BLaER1 (cell line): Measurements from ENCODE around the gene GABRB2.
"Not testable (repeated sequence)": the region's sequence is repeated elsewhere in the genome, so short reads cannot be mapped to it uniquely, and the experiment has no call there.

Experiments
- H3K27ac ChIP-seq: shearing (Covaris generic); formaldehyde crosslinking; 2 replicates; pipeline ENCODE4 v1.8.1; 2022
- H3K27me3 ChIP-seq: shearing (Covaris generic); formaldehyde crosslinking; 2 replicates; pipeline ENCODE4 v1.8.1; 2022
- H3K36me3 ChIP-seq: shearing (Covaris generic); formaldehyde crosslinking; 2 replicates; pipeline ENCODE4 v1.8.1; 2022
- H3K4me1 ChIP-seq: shearing (Covaris generic); formaldehyde crosslinking; 2 replicates; pipeline ENCODE4 v1.8.1; 2022
- H3K4me2 ChIP-seq: shearing (Covaris generic); formaldehyde crosslinking; 2 replicates; pipeline ENCODE4 v1.8.1; 2022
- H3K4me3 ChIP-seq: shearing (Covaris generic); formaldehyde crosslinking; 2 replicates; pipeline ENCODE4 v1.8.1; 2022
- H3K9ac ChIP-seq: shearing (Covaris generic); formaldehyde crosslinking; 2 replicates; pipeline ENCODE4 v1.8.1; 2022
- H3K9me3 ChIP-seq: shearing (Covaris generic); formaldehyde crosslinking; 2 replicates; pipeline ENCODE4 v1.8.1; 2022
- H4K20me1 ChIP-seq: shearing (Covaris generic); formaldehyde crosslinking; 2 replicates; pipeline ENCODE4 v1.8.1; 2022
- Cebpa-rat ChIP-seq: shearing (Covaris generic); IDR thresholded peaks from 2 replicates; pipeline ENCODE4 v1.8.1; 2022

GABRB2 gene

DNA sequence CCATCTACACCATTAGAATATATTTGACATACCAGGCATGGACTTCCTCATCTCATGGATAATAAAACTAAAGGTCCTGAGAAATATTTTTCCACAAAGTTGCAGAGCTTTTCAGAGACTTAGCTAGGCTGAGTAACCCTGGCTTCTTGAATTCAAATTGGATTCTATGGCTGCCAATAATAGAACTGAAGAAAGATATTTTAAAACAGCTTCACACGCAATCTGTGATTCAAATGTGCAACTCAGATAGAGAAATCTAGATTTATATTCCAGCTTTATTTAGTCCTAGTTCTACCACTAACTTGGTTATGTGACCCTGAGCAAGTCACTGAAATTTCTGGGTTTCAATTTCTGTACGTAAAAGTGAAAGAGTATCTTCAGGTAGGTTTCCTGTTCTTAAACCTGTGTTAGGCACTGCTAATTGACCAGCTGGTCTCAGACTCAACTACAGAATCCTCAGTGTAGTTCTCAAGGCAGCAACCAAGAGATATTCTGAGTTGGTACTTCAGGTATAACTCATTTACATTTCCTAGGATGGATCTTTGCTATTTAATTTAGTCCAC, 235.3 kb downstream of the GABRB2 start:
- no peak overlapping the region for H3K27ac ChIP-seq
- no peak overlapping the region for H3K9ac ChIP-seq
- H3K9me3 ChIP-seq, result no peaks in the 10 kb centered on the region; the same call in 1 of the 2 replicates
- H3K36me3 ChIP-seq, result no peaks in the 10 kb centered on the region
- H3K4me2 ChIP-seq, result no peak overlapping the region
- H4K20me1 ChIP-seq, result no peaks in the 10 kb centered on the region
- H3K4me1 ChIP-seq, result peaks cover 7% of the 10 kb centered on the region
- no peak overlapping the region for H3K4me3 ChIP-seq
- TF ChIP-seq Cebpa-rat, result no peak
- H3K27me3 ChIP-seq, result no peaks in the 10 kb centered on the region

GRCh38 chr5:161306351-161306995, 240.1 kb downstream of the GABRB2 start:
- Histone ChIP-seq H3K4me1 (peaks cover 23% of the 10 kb centered on the region), H3K9ac (no peak overlapping the region), H4K20me1 (no peaks in the 10 kb centered on the region), H3K4me3 (no peak overlapping the region), H3K36me3 (no peaks in the 10 kb centered on the region), H3K9me3 (no peaks in the 10 kb centered on the region; the same call in 1 of the 2 replicates), H3K27me3 (no peaks in the 10 kb centered on the region), H3K27ac (no peak overlapping the region), H3K4me2 (no peak overlapping the region)
- no peak for TF ChIP-seq Cebpa-rat

GRCh38 chr5:161305601-161306000, 240.9 kb downstream of the GABRB2 start:
- Histone ChIP-seq H3K27ac (no peak overlapping the region), H3K9ac (no peak overlapping the region), H3K4me2 (no peak overlapping the region), H3K4me1 (peaks cover 27% of the 10 kb centered on the region), H4K20me1 (no peaks in the 10 kb centered on the region), H3K27me3 (no peaks in the 10 kb centered on the region), H3K9me3 (no peaks in the 10 kb centered on the region; the same call in 1 of the 2 replicates), H3K36me3 (no peaks in the 10 kb centered on the region), H3K4me3 (no peak overlapping the region)
- no peak for TF ChIP-seq Cebpa-rat

DNA sequence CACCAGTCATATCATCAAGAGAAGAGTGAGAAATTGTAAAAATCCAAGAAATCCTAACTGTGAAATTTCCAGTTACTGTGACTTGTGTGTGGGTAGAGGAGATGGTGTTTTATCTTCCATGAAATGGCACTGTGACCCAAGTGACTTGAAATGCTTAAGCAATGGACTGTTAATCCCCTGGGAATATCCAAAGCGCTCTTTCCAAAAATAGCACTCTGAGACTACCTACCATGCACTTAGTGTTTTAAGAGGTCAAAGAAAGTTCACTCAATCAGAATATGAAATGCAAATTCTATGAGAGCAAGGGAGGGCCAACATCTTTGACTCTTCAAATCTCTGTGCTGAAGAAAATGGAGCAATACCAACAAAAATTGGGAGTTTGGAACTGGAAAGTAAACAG, 244.0 kb downstream of the GABRB2 start:
- Histone ChIP-seq H3K4me1 (peaks cover 27% of the 10 kb centered on the region), H3K27me3 (no peaks in the 10 kb centered on the region), H3K36me3 (no peaks in the 10 kb centered on the region), H3K27ac (no peak overlapping the region), H3K9me3 (peaks cover 11% of the 10 kb centered on the region; the same call in 1 of the 2 replicates), H3K4me2 (peak overlapping the region; percentile 63), H3K9ac (no peak overlapping the region), H4K20me1 (no peaks in the 10 kb centered on the region), H3K4me3 (no peak overlapping the region)
- no peak for TF ChIP-seq Cebpa-rat

- TF ChIP-seq Cebpa-rat, result no peak
- Histone ChIP-seq H3K9ac (no peak overlapping the region), H3K4me1 (peaks cover 27% of the 10 kb centered on the region), H3K36me3 (no peaks in the 10 kb centered on the region), H3K27me3 (no peaks in the 10 kb centered on the region), H3K4me3 (no peak overlapping the region), H3K4me2 (peak overlapping the region; percentile 63; the same call in 1 of the 2 replicates), H4K20me1 (no peaks in the 10 kb centered on the region), H3K27ac (no peak overlapping the region), H3K9me3 (peaks cover 11% of the 10 kb centered on the region; the same call in 1 of the 2 replicates)
Measured at GRCh38 chr5:161301586-161301985, 244.9 kb downstream of the GABRB2 start.

- Histone ChIP-seq H3K27me3 (no peaks in the 10 kb centered on the region), H3K36me3 (no peaks in the 10 kb centered on the region), H3K4me3 (no peak overlapping the region), H3K27ac (no peak overlapping the region), H3K4me2 (no peak overlapping the region), H3K4me1 (peaks cover 27% of the 10 kb centered on the region), H4K20me1 (no peaks in the 10 kb centered on the region), H3K9me3 (peaks cover 11% of the 10 kb centered on the region; the same call in 1 of the 2 replicates), H3K9ac (no peak overlapping the region)
- no peak for TF ChIP-seq Cebpa-rat
Measured at GRCh38 chr5:161299053-161299452, 247.5 kb downstream of the GABRB2 start.

DNA sequence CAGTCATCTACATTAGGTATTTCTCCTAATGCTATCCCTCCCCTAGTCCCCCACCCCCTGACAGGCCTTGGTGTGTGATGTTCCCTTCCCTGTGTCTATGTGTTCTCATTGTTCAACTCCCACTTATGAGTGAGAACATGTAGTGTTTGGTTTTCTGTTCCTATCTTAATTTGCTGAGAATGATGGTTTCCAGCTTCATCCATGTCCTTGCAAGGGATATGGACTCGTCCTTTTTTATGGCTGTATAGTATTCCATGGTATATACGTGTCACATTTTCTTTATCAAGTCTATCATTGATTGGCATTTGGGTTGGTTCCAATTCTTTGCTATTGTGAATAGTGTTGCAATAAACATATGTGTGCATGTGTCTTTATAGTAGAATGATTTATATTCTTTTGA, 249.1 kb downstream of the GABRB2 start:
- H3K4me3 ChIP-seq, H3K4me2 ChIP-seq, H3K9ac ChIP-seq, H3K27me3 ChIP-seq, H3K27ac ChIP-seq, H4K20me1 ChIP-seq, H3K36me3 ChIP-seq: not testable (repeated sequence)
- peaks cover 11% of the 10 kb centered on the region; the same call in 1 of the 2 replicates for H3K9me3 ChIP-seq
- peaks cover 13% of the 10 kb centered on the region for H3K4me1 ChIP-seq

GRCh38 chr5:161295721-161296250, 250.7 kb downstream of the GABRB2 start:
- Histone ChIP-seq H4K20me1 (no peaks in the 10 kb centered on the region), H3K27ac (no peak overlapping the region), H3K9me3 (peaks cover 11% of the 10 kb centered on the region; the same call in 1 of the 2 replicates), H3K36me3 (no peaks in the 10 kb centered on the region), H3K4me2 (no peak overlapping the region), H3K27me3 (no peaks in the 10 kb centered on the region), H3K9ac (no peak overlapping the region), H3K4me3 (no peak overlapping the region), H3K4me1 (no peaks in the 10 kb centered on the region)
- TF ChIP-seq Cebpa-rat, result no peak

- no peaks in the 10 kb centered on the region for H3K9me3 ChIP-seq
- TF ChIP-seq Cebpa-rat, result no peak
- no peak overlapping the region for H3K4me2 ChIP-seq
- H3K27me3 ChIP-seq, result no peaks in the 10 kb centered on the region
- H3K27ac ChIP-seq, result no peak overlapping the region
- no peak overlapping the region for H3K9ac ChIP-seq
- no peak overlapping the region for H3K4me3 ChIP-seq
- peaks cover 4% of the 10 kb centered on the region; the same call in 1 of the 2 replicates for H3K4me1 ChIP-seq
- H3K36me3 ChIP-seq, result no peaks in the 10 kb centered on the region
- H4K20me1 ChIP-seq, result no peaks in the 10 kb centered on the region
Measured at GRCh38 chr5:161288071-161288470, 258.5 kb downstream of the GABRB2 start.

- Histone ChIP-seq H3K9me3 (no peaks in the 10 kb centered on the region), H3K9ac (no peak overlapping the region), H3K4me2 (no peak overlapping the region), H3K27ac (no peak overlapping the region), H3K36me3 (no peaks in the 10 kb centered on the region), H3K4me1 (peaks cover 4% of the 10 kb centered on the region; the same call in 1 of the 2 replicates), H3K27me3 (no peaks in the 10 kb centered on the region), H3K4me3 (no peak overlapping the region), H4K20me1 (no peaks in the 10 kb centered on the region)
- no peak for TF ChIP-seq Cebpa-rat
Measured at GRCh38 chr5:161287436-161287835, 259.1 kb downstream of the GABRB2 start.
